HTR-8/SVneo (cell line): ENCODE data around the gene PTGES2.
A peak's percentile ranks its signal among the peaks of the same experiment; 100 is the strongest.
"Not testable (repeated sequence)": the region's sequence is repeated elsewhere in the genome, so short reads cannot be mapped to it uniquely, and the experiment has no call there.

Experiments
- DNase-seq: peaks from one replicate; pipeline ENCODE4 v3.0.0; 2011; ENCODE audit warnings: low spot score, mixed read lengths; ENCODE audit not compliant: insufficient read length
- FAIRE-seq: peaks from 2 replicates; lab custom pipeline; 2011; peaks lifted over from hg19 to GRCh38; lab: Jason Lieb, UNC

PTGES2 gene

DNA sequence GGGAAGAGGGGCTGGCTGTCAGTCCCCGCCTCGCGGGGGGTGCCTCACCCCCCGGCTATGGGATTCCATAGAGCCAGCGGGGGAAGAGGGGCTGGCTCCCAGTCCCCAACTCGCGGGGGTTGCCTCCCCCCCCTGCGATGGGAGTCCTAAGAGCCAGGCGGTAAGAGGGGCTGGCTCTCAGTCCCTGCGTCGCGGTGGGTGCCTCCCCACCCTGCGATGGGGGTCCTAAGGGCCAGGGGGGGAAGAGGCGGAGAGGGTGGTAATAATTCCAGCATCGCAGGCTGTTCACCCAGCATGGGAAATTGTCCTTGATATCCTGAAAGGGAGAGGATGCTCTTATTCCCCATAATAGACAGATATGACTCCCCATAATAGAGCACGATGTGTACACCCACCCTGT is 12.1 kb upstream of the PTGES2 start:
- no peak for DNase-seq
- no peak for FAIRE-seq

DNA sequence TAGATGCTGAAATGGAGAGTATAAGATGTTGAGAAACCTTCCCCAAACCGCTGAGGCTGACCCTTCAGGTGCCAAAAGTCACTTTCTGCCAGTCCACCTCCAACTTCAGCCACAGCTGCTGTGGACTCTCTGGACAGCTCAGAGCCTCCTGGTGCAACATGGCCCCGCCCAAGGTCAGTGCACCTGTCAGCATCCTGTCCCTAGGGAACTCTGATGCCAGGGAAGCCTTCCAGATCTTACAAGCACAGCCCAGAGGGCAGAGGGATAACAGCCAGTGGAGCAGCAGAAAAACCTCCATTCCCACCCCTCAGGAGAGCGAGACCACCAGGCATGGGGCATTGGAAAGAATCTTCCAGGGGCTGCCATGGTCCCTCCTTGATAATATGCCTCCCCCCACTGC is 10.5 kb upstream of the PTGES2 start:
- no peak for FAIRE-seq
- no peak for DNase-seq

DNA sequence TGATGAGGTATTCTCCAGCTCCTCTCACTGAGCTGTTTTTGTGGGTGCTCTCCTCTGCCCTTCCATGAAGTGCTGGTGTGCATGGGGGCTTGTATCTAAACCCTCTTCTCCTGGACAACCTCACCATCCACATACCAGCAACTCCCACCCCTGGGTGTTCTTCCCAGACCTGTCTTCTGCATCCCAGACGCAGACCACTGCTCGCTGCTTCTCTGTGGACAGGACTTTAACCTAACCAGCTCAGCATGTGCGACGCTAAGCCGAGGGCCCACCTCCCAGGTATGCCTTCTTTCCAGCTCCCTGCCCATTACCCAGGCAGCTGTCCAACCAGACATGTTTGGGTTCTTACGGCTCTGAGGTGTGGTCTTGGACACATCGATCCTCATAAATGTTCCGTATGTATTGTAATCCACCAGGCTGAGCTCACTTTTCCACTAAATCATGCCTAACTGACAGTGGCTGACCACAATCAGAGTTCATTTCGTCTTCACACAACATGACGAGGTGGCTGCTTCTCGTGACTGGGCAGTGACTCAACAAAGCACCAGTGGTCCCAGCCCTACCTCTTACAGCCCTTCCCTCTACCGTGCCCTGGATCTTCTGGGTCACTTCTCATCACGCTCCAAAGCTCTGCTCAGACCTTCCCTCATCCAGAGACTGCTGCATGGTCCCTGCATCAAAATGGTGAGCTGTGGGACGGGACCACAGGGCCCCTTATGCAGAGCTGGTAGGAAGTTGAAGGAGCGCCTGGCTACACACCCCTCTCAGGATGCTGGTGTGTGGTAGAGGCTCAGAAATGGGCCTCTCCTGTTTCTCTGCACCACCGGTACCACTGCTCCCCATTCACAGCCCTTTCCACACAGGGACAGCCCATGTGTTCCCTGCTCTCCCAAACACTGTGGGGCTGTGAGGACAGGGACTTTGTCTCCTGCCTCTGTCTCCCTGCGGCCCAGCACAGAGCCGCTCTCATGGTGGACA is 9.6 kb upstream of the PTGES2 start:
- FAIRE-seq = peak; percentile 84
- DNase-seq = peak; percentile 62

DNA sequence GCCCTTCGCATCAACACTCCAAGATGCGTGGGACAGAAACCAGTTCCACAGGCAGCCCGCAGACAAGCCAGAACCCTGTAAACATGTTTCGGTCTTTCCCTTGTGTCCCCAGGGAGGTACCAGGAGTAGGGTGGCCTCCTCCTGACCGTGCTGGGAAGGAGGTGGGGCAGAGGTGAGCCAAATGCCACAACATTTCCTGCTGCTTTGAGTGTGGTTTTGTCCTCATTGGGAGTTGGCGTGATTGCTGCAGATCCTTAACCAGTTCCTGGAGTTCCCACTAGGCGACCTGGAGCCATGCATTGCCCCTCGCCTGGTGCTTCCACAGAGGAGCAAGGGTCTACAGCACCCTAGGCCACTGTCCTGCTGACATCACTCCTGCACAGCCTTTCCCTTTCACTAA is 8.0 kb upstream of the PTGES2 start:
- not testable (repeated sequence) for DNase-seq

DNA sequence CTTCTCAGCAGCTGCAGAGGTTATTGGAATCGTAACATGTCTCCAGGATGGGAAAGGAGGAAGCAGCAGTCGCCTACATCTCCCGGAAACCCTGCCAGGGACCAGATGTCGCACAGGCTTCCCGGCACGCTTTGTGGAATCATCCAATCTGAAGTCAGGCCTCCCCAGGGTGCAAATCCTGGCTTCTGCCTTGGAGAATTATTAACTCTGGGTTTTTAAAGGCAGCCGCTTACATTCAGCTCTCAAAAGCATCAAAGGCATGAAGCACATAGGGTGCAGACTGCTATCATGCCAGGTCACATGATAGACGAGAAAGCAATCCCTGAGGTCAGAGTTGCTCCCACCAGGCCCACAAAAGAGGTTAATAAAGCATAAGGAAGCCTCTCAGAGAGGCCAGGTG is 4.6 kb upstream of the PTGES2 start:
- not testable (repeated sequence) for FAIRE-seq, DNase-seq

More for the DNA sequence above, 8.0 kb upstream of the PTGES2 start:
- FAIRE-seq = not testable (repeated sequence)

DNA sequence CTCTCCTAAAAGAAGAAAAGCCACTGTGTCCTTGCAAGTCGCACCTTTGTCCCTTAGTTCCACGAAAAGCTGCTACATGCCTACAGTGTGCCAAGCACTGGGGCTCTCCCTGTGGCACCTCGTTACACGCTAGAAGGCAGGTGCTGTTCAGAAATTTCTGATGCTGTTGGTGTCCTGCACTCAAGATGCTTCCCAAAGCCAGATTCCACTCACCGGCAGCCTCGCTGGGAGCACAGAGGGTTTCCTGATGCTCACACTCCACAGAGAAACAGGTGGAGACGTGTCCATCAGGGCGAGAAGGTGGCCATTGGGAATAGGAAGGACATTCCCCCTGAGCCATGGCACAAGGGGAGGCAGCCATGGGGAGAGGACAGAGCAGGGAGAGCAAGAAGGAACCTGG is 3.8 kb upstream of the PTGES2 start:
- not testable (repeated sequence) for DNase-seq, FAIRE-seq

DNA sequence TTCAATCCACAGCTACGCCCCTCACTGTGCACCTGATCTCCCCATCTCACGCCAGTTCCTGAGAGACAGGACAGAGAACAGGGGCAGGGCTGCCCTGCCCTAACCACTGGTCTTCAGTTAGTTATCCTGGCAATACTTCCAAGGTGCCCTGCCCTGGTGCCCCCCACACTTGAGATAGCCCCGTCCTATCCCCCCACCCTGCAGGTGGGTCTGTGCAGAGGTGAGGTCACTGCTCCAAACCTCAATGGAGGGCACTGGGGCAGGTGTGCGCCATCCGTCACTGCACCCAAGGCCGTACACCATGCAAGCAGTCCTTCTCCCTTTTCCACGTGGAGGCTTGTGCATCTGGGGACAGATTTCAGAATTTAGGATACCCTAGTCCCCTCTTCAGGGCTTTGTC is 3.1 kb upstream of the PTGES2 start:
- not testable (repeated sequence) for DNase-seq, FAIRE-seq

DNA sequence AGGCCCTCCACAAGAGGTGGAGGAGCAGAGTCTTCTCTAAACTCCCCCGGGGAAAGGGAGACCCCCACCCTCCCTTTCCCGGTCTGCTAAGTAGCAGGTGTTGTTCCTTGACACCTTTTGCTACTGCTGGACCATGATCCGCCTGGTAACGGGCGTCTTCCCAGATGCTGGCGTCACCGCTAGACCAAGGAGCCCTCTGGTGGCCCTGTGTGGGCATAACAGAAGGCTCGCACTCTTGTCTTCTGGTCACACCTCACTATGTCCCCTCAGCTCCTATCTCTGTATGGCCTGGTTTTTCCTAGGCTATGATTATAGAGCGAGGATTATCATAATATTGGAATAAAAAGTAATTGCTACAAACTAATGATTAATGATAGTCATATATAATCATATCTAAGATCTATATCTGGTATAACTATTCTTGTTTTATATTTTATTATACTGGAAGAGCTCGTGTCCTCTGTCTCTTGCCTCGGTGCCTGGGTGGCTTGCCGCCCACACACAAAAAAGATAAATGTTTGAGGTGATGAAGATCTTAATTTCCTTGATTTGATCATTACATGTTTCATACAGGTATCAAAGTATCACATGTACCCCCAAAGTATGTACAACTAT is 2.6 kb upstream of the PTGES2 start:
- not testable (repeated sequence) for FAIRE-seq, DNase-seq

DNA sequence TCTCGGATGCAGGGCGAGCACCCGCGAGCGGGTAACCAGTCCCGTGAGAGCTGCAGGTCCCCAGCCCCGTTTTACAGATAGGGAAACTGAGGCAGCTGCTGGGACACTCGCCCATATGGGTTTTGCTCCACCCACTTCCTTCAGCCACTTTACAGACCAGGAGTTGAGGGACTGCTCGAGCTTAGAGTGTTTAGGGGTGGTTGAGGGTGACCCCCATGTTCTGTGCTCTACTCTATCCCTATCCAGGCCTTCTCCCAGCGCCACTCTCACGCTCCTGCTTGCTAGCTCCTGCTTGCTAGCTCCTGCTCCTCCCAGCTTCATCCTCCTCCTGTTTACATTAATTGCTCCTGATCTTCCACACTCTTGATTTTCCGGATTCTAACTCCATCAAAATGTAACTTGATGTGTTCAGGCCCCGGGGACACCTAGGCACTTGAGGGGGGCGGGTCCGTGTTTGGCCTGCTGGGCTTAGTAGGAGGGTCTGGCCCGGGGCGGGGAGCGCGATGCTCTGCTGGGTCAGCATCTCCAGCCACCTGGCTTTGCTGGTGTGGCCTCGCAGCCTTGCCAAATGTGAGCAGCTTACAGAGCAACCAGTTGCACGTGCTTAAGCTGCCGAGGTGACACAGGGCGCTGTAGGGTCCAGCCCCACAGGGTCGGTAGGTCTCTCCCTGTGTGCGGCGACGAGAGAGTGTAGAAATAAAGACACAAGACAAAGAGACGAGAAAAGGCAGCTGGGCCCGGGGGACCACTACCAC is 1.5 kb upstream of the PTGES2 start:
- DNase-seq = no peak
- no peak for FAIRE-seq

DNA sequence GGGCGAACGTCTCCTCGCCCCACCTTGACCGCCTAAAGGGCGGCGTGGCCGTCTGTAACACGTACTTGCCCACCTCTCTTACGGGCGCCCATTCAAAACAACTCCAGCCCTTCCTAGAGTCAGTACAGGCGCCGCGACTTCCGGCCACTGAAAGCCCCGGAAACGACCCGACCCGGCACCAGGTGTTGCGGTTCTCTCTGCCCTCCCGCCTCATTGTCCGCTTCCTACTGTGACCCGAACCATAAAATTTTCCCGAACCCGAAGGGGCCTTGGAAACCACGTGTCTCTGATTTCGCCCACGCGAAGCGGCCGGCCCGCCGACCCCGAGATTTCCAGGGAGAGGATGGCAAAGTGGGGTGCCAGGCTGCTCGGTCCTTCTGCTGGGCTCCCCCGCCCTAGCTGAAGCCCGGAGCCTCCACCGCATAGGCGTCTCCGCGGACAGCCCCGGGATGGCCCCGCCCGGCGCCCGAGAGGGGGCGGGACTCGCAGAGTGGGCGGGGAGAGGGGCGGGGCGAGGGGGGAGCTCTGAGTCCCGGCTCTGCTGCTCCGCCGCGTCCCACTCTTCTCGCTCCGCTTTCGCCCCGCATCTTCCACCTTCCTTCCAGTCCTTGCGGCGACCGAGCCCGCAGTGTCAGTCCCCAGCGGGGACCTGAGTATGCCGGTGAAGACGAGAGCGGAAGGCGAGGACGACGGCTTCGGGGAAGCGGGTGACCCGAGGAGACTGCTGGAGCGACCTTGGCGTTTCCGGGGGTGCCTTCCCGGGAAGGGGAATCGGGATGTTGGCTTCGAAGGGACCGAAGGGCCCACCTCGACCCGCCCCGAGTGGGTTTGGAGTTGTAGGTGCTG is 684 bp upstream of the PTGES2 start:
- FAIRE-seq (no peak), DNase-seq (peak; percentile 64)

DNA sequence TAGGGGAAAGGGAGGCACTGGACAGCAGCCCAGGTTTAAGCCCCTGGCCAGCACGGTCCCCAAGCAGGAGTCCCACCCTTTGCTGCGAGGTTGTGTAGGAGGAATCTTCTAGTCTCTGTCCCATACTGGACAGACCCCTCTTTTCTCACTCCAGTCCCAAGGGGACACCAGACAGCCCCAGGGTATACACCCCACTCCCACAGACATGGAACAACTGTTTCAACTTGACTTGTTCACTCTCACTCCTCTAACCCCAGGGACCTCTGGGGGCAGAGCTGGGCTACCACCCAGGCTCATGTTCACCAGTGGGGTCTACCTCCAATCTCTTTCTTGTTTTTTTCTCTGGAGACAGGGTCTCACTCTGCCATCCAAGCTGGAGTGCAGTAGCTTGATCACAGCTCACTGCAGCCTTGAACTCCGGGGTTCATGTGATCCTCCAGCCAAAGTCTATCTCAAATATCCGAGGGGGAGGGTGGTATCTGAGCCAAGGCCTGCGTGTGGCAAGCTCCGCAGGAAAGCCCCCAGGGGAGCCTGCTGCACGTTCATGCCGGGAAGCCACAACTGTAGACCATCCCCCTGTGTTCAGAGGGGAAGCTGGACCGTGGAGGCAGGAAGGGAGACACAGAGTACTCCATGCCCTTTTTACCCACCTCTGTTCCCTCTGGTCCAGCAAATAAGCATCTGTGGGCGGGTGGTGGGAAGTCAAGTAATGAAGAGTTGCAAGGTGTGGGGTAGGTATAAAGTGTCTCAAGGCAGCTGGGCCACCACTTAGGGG is 1.8 kb downstream of the PTGES2 start:
- FAIRE-seq (no peak), DNase-seq (no peak)

DNA sequence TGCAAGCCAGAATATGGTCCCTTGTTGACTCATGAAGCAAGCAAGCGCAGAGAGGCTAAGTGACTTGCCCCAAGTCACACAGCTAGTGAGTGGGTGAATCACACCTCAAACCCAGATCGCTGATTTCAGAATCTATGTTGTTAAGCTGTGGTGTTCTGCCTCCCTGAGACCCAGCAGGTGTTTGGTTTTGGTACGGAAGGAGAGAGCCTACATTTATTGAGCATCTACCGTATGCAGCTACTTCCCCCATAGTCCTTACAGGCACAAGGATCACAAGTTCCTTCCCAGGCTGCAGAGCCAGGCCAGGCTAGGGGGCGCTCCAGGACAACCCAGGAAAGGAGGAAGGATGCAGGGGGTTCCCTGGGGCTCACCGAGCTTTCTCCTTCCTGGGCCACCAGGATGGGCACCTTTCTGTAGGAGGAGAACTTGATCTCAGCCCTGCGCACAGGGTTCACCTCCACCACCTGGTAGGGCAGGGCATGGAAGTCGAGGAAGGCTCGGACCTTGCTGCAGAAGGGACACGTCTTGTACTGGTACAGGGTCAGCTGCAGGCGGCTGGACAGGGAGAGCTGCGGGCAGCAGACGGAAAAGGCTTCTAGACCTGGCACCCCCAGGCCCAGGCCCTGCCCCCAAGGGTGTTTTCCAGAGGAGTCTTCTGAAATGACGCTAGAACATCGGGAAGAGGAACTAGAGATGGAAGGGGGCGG is 2.5 kb downstream of the PTGES2 start:
- no peak for FAIRE-seq
- DNase-seq = no peak

DNA sequence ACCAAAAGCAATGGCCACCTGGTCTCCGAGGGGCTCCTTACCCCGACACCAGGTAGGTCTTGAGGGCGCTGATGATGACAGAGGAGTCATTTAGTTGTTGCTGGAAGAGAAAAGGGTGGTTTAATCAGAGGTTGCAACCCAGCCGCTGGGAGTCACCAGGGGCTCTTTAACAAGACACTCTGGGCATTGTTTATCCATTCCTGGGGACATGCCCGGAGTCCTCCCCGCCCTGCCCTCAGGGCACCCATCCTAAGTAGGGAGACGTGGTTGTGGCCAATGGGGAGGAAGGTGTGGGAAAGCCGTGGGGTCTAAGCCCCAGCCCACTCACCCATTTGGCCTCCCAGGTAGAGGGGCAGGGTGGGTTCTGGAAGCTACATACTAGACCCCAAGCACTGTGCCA is 3.1 kb downstream of the PTGES2 start:
- DNase-seq (no peak), FAIRE-seq (no peak)

DNA sequence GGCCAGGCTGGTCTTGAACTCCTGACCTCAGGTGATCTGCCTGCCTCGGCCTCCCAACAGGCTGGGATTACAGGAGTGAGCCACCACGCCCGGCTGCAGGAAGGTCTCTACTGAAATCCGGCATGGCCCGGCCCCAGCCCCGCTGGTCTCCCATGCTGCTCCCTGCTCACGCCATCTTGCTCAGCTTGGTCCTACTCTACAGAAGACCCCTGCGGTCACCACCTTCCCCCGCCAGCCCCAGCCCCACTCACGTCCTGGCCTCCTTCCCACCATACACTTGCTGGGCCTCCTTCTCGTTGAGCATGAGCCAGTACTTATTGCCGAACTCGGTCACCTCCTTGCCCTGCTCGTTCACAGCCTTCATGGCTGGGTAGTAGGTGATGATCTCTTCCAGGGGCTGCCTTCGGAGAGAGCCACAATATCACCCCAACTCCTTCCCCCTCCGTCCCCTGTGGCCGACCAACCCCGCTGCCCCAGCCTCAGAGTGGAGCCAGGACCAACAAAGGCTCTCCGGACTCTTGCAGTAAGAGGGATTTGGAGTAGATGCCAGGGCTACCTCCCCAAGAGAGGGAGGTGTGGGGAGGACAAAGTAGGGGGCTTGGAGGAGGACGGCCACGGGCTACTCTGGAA is 4.0 kb downstream of the PTGES2 start:
- DNase-seq = no peak
- FAIRE-seq = no peak

DNA sequence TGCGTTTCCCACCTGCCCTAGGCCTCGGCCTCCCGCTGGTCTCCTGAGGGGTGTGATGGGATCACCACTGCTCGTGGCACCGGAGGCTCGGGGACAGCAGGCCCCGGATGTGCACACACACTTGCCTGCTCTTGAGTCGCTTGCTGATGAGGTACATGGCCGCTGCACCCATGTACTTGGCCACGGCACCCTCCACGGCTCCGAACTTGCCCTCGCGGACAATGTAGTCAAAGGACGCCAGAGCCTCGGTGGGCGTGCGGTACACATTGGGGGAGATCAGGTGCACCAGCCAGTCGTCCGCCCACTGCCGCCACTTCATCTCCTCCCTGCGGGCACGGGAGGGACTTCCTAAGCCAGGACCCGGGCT is 4.7 kb downstream of the PTGES2 start:
- FAIRE-seq (no peak), DNase-seq (no peak)

DNA sequence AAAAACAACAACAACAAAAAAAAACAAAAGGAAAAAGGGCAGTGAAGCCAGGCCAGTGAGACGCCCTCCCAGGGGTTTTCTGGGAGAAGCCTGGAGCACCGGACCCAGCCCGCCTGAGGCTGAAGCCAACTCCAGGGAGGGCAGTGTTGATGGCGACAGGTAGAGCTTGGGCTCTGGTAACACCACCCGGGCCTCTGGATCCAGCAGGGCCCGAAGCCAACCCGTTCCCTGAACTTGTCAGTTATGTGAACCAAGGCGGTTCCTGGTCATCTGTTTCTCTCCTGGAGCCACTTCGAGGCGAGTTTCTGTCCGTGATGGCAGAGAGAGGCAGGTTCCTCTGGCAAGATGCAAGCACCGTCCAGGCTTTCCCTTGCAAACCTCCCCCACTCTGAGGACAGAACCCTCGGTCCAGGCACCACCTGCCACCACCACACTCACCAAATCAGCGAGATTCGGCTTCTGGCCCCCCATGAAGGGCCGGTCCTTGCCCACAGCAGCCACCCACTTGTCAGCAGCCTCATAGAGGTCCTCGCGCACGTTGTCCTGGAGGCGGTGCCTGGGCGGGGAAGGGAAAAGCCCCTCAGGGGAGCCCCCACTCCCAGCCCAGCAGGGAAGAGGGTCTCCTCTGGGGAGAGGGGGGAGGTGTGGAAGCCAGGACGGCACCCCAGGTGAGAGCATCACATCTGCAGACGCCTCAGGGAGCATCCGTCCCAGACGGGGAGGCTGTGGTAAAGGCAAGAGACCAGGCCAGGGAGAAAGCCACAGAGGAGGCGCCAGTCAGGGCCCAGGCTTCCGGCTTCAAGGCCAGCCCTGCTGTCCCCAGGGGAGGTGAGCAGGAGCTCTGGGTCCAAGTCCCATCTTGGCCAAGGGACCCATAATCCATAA is 5.4 kb downstream of the PTGES2 start:
- DNase-seq = no peak
- FAIRE-seq = no peak

DNA sequence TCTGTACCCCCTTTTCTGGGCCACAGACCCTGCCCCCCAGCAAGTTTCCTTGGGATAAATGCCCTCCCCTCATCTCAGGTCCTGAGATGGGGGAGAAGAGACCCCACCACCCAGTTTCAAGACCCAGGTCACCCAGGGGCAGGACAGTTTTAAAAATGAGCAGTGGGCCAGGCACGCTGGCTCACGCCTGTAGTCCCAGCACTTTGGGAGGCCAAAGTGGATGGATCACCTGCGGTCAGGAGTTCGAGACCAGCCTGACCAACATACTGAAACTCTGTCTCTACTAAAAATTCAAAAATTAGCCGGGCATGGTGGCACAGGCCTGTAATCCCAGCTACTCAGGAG is 6.1 kb downstream of the PTGES2 start:
- FAIRE-seq (no peak), DNase-seq (no peak)
